ENCODE data around the gene TSPAN2.

TSPAN2 gene

DNA sequence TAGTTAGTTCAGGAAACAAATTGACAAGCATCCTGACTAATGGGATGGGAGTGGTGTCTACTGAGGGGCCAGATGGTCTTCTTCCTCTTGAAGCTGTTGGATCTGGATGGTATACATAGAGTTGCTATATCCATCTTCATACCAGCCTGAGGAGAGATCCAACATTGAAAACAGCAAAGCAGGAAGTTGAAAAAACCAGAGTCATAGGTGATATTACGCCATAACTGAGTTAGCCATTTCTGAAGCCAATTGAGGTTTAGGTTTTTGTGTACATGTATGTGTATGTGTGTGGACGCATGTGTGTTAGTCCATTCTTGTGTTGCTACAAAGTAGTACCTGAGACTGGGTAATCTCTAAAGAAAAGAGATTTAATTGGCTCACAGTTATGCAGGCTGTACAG is 2.3 kb upstream of the TSPAN2 start:
- TF ChIP-seq CTCF (IDR thresholded peaks at IDR 0.05), result no peak

DNA sequence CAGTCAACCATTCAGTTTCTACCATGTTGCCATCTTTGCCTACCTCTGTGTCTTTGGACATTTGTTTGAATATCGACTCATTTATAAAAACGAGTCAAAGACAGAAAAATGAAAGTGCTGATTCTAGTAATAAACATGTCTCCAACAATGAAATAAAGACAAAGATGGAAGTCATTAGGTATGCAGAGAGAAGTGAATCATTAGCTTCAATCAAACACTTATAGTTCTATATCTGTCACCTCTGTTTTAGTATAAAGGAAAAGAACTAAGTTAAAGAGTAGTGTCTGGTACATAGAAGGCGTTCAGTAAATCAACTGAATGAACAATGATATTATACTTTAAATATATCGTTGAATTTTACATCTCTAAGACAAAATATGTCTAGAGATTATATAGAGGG is 1.7 kb upstream of the TSPAN2 start:
- TF ChIP-seq CTCF (IDR thresholded peaks at IDR 0.05), result no peak

GRCh38 chr1:115090540-115090939 is 1.2 kb upstream of the TSPAN2 start:
- no peak for TF ChIP-seq CTCF (IDR thresholded peaks at IDR 0.05)

DNA sequence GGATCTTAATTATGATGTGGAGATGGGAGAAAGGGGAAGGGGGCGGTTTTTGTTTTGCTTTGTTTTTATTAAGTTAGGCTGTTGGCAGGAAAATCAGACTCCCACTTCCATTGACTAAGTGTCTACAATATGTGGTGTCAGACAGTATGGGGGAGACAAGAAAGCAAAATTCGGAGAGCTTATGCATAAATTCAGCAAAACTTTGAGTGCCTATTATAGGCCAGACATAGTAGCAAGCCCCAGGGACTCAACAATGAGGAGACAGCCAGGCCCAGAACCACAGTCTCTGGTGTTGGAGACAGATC is 835 bp upstream of the TSPAN2 start:
- TF ChIP-seq CTCF (IDR thresholded peaks at IDR 0.05), result no peak

GRCh38 chr1:115088871-115089419 is 358 bp downstream of the TSPAN2 start:
- no peak for TF ChIP-seq CTCF (IDR thresholded peaks at IDR 0.05)

DNA sequence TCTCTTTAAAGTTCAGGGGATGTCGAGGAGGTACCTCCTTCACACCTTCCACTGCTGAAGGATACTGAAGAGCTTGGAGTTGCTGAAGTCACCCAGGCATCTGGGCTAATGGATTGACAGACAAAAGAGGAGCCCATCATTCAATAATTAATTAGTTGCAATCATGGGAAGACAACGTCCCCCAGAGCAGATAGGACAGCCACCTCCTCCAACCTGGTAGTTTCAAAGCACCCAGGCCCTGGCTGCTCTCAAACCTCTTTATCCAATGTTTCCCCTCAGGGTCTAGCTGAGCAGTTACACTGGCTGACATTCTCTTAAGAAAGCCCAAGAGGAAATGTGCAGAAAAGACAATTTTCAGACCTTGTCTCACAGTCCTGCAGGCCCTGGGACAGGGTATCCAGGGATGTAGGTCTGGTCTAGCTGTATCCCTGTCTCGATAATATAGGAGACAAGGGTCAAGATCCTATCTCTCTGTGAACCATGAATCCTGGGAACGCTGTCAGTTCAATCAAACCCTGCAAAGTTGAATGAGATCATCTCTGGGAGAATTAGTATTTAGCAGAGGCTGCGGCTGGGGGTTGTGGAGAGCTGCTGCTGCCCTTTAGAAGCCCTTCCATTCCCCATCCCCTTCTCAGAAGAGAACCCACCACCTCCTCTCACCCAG is 1.1 kb downstream of the TSPAN2 start:
- TF ChIP-seq CTCF (IDR thresholded peaks at IDR 0.05), result no peak

GRCh38 chr1:115086176-115086830 is 3.0 kb downstream of the TSPAN2 start:
- TF ChIP-seq CTCF (IDR thresholded peaks at IDR 0.05), result no peak
